ENCODE results near the gene SIRT6.
A peak's percentile ranks its signal among the peaks of the same experiment; 100 is the strongest.
"Not testable (repeated sequence)": the region's sequence is repeated elsewhere in the genome, so short reads cannot be mapped to it uniquely, and the experiment has no call there.

The SIRT6 gene

DNA sequence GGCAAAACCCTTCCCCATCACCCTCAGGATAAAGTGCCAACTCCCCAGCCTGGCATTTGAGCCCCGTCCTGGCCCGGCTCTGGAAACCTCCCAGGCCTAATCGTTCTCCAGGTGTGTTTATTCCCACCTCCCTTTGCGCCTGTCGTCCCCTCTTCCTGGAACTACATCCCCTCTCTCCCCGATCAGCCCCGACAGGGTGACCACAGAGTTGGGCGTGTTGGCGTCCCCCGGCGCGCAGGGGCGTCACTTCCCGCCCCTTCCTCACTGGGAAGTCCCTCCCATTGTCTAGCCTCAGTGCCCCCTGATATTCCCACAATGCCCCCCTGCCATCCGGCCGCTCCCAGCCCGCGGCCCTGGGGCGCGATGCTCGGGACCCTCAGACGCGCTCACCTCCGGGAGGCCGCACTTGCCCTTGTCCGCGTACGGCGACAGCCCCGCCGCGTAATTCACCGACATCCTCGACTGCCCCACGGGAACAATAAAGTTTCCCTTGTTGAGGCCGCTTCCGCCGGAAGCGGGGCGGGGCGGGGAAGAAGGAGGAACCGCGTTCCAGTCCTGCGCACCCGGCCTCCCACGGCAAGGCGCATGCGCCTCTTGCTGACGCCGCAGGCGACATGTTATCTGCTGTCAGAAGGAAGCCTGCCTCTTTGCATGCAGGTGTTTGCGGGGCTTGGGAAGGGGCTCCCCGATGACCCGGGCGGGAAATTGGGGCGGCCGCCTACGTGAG is at the start of gene SIRT6, which contains the start of gene ANKRD24:
Gene SIRT6 (minus strand): TSS at position 480 of the 727 bp plus-strand sequence. CDS start 24 bp downstream, at position 456.
Gene ANKRD24 (plus strand): TSS at position 606 of the 727 bp plus-strand sequence. CDS start 3,737 bp downstream, outside the sequence.
- peak; percentile 96 for DNase-seq (ENCODE audit: low read depth)
- H3K4me3 ChIP-seq (ENCODE audit: low read length), result peak within 1 kb of the TSS; percentile 95
- TF ChIP-seq, protein P1, sequence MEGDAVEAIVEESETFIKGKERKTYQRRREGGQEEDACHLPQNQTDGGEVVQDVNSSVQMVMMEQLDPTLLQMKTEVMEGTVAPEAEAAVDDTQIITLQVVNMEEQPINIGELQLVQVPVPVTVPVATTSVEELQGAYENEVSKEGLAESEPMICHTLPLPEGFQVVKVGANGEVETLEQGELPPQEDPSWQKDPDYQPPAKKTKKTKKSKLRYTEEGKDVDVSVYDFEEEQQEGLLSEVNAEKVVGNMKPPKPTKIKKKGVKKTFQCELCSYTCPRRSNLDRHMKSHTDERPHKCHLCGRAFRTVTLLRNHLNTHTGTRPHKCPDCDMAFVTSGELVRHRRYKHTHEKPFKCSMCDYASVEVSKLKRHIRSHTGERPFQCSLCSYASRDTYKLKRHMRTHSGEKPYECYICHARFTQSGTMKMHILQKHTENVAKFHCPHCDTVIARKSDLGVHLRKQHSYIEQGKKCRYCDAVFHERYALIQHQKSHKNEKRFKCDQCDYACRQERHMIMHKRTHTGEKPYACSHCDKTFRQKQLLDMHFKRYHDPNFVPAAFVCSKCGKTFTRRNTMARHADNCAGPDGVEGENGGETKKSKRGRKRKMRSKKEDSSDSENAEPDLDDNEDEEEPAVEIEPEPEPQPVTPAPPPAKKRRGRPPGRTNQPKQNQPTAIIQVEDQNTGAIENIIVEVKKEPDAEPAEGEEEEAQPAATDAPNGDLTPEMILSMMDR (conservative IDR thresholded peaks at IDR 0.05; ENCODE audit: low read length), result no peak

DNA sequence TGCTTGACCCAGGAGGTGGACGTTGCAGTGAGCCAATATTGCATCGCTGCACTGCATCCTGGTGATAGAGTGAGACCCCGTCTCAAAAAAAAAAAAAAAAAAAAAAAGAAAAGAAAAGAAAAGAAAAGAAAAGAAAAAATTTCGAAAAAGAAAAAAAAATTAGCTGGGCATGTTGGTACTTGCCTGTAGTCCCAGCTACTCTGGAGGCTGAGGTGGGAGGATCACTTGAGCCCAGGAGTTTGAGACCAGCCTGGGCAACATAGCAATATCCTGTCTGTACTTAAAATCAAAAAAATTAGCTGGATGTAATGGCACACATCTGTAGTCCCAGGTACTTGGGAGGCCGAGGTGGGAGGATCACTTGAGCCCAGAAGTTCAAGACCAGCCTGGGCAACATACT is 49.8 kb upstream of the SIRT6 start:
- not testable (repeated sequence) for H3K4me3 ChIP-seq (ENCODE audit: low read length); DNase-seq (ENCODE audit: low read depth)

DNA sequence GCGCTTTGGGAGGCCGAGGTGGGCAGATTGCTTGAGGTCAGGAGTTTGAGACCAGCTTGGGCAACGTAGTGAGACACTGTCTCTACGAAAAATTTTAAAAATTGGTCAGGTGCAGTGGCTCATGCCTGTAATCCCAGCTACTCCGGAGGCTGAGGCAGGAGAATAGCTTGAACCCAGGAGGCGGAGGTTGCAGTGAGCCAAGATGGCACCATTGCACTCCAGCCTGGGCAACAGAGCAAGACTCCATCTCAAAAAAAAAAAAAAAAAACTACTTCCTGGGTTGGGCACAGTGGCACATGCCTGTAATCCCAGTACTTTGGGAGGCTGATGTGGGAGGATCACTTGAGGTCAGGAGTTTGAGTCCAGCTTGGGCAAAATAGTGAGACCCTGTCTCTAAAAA is 49.2 kb upstream of the SIRT6 start:
- H3K4me3 ChIP-seq (ENCODE audit: low read length); DNase-seq (ENCODE audit: low read depth): not testable (repeated sequence)

DNA sequence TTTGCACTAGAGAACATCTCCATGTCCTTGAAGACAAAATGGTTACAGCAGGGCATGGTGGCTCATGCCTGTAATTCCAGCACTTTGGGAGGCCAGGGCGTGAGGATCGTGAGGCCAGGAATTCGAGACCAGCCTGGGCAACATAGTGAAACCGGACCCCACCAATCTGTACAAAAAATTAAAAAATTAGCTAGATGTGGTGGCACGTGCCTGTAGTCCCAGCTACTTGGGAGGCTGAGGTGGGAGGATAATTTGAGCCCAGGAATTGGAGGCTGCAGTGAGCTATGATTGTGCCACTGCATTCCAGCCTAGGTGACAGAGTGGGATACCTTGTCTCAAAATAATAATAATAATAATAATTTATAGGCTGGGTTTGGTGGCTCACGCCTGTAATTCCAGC is 47.9 kb upstream of the SIRT6 start:
- not testable (repeated sequence) for H3K4me3 ChIP-seq (ENCODE audit: low read length); DNase-seq (ENCODE audit: low read depth)

DNA sequence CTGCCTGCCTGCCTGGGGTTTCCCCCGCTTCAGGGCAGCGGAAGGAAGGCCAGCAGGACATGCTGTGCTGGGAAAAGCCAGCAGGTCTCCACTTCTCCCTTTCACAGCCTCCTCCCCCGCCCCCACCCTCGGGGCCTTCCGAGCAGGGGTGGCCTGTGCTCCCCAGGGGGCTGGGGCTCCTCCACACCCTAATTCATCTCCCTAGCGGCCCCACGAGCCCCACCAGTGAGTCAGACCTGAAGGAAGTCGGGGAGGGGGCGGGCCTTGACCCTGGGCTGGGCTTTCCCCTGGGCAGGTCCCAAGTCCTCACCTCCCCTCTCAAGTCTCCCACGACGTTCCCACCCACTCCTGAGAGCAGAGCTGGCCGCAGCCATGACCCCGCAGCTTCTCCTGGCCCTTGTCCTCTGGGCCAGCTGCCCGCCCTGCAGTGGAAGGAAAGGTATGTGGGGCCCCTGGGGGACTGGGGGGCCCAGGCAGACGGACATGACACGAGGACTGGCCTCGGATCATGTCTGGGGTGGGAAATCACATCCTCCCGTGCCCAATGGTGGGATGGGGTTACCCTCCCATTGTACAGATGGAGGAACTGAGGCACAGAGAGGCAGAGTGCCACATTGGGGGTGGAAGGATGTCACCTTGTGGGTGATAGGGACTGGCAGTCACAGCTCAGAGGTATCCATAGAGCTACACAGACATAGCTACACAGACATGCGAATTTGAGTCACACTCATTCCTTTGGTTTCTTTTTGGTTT is 47.0 kb upstream of the SIRT6 start, which contains the start of gene EBI3:
Gene EBI3 (plus strand): TSS at position 345 of the 753 bp plus-strand sequence. CDS start 28 bp downstream, at position 373.
- TF ChIP-seq, protein P1 (conservative IDR thresholded peaks at IDR 0.05; ENCODE audit: low read length), result no peak
- H3K4me3 ChIP-seq (ENCODE audit: low read length), result no peak within 1 kb of the TSS
- no peak for DNase-seq (ENCODE audit: low read depth)

DNA sequence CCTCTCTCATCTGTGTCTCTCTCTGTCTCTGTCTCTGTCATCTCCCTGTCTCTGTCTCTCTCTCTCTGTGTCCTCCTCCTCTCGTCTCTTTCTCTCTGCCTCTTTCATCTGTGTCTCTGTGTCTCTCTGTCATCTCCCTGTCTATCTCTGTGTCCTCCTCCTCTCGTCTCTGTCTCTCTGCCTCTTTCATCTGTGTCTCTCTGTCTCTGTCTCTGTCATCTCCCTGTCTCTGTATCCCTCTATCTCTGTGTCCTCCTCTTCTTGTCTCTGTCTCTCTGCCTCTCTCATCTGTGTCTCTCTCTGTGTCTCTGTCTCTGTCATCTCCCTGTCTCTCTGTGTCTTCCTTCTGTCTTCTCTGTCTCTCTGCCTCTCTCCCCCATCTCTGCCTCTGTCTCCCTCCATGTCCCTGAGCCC is 46.4 kb upstream of the SIRT6 start:
- no peak overlapping the region for H3K4me3 ChIP-seq (ENCODE audit: low read length)
- DNase-seq (ENCODE audit: low read depth), result no peak
- TF ChIP-seq, protein P1 (conservative IDR thresholded peaks at IDR 0.05; ENCODE audit: low read length), result no peak

DNA sequence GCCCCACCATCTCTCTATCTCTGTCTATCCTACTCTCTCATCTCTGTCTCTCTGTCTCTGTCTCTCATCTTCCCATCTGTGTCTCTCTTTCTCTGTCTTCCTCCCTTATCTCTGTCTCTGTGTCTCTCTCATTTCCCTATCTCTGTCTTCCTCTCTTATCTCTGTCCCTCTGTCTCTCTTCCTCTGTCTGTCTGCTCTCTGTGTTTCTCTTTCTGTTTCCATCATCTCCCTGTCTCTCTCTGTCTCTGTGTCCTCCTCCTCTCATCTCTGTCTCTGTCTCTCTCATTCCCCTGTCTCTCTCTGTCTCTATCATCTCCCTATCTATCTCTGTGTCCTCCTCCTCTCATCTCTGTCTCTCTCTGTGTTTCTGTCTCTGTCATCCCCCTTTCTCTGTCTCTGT is 45.4 kb upstream of the SIRT6 start:
- H3K4me3 ChIP-seq (ENCODE audit: low read length), result no peak overlapping the region
- no peak for DNase-seq (ENCODE audit: low read depth)

DNA sequence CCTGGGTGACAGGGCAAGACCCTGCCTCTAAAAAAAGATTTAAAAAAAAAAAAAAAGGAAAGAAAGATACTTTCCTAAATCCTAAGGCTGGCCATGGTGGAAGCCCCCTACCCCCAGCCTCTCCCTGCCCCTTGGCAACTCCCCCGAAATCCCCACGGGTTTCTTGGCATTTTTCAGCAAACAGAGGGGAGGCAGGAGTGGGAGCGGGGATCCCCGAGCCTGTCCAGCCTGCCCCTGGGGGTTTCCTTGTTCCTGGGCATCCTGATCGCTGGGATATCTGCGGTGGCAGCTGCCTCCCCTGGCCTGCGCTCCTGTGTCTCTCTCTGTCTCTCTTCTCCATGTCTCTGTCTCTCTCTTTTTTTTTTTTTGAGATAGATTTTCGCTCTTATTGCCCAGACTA is 43.5 kb upstream of the SIRT6 start:
- TF ChIP-seq, protein P1 (conservative IDR thresholded peaks at IDR 0.05; ENCODE audit: low read length), result no peak
- no peak overlapping the region for H3K4me3 ChIP-seq (ENCODE audit: low read length)
- no peak for DNase-seq (ENCODE audit: low read depth)

More for the DNA sequence above, 45.4 kb upstream of the SIRT6 start:
- TF ChIP-seq, protein P1 (conservative IDR thresholded peaks at IDR 0.05; ENCODE audit: low read length), result no peak

Data from AG10803 (cell line).